ENCODE data around the gene RAVER2.
"Not testable (repeated sequence)": the region's sequence is repeated elsewhere in the genome, so short reads cannot be mapped to it uniquely, and the experiment has no call there.

RAVER2 gene

GRCh38 chr1:64733581-64734286 is 11.1 kb upstream of the RAVER2 start:
- no peak for DNase-seq (ENCODE audit: low spot score)
- Mint-ChIP-seq H3K36me3 (ENCODE audit: low read depth) (no peaks in the 10 kb centered on the region), H3K4me3 (no peak overlapping the region), H3K4me1 (ENCODE audit: low read depth) (no peaks in the 10 kb centered on the region), H3K27ac (no peak overlapping the region), H3K9me3 (no peaks in the 10 kb centered on the region), H3K27me3 (ENCODE audit: low read depth) (peaks cover 2% of the 10 kb centered on the region)

- Mint-ChIP-seq H3K27ac (no peak overlapping the region), H3K9me3 (no peaks in the 10 kb centered on the region), H3K4me1 (ENCODE audit: low read depth) (no peaks in the 10 kb centered on the region), H3K36me3 (ENCODE audit: low read depth) (no peaks in the 10 kb centered on the region), H3K4me3 (no peak overlapping the region), H3K27me3 (ENCODE audit: low read depth) (no peaks in the 10 kb centered on the region)
- no peak for DNase-seq (ENCODE audit: low spot score)
Observed at GRCh38 chr1:64734287-64734652, 10.6 kb upstream of the RAVER2 start.

DNA sequence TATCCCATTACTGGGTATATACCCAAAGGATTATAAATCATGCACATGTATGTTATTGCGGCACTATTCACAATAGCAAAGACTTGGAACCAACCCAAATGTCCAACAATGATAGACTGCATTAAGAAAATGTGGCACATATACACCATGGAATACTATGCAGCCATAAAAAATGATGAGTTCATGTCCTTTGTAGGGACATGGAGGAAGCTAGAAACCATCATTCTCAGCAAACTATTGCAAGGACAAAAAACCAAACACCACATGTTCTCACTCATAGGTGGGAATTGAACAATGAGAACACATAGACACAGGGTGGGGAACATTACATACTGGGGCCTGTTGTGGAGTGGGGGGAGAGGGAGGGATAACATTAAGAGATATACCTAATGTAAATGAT is 4.2 kb upstream of the RAVER2 start:
- not testable (repeated sequence) for H3K4me1 Mint-ChIP-seq (ENCODE audit: low read depth); DNase-seq (ENCODE audit: low spot score); H3K9me3 Mint-ChIP-seq; H3K27ac Mint-ChIP-seq; H3K36me3 Mint-ChIP-seq (ENCODE audit: low read depth); H3K4me3 Mint-ChIP-seq
- peaks cover 26% of the 10 kb centered on the region for H3K27me3 Mint-ChIP-seq (ENCODE audit: low read depth)

- DNase-seq (ENCODE audit: low spot score) = no peak
- Mint-ChIP-seq H3K9me3 (no peaks in the 10 kb centered on the region), H3K36me3 (ENCODE audit: low read depth) (no peaks in the 10 kb centered on the region), H3K4me3 (peak overlapping the region; percentile 62), H3K27me3 (ENCODE audit: low read depth) (peaks cover 35% of the 10 kb centered on the region), H3K27ac (no peak overlapping the region), H3K4me1 (ENCODE audit: low read depth) (peaks cover 8% of the 10 kb centered on the region)
Observed at GRCh38 chr1:64743954-64744491, 852 bp upstream of the RAVER2 start.

DNA sequence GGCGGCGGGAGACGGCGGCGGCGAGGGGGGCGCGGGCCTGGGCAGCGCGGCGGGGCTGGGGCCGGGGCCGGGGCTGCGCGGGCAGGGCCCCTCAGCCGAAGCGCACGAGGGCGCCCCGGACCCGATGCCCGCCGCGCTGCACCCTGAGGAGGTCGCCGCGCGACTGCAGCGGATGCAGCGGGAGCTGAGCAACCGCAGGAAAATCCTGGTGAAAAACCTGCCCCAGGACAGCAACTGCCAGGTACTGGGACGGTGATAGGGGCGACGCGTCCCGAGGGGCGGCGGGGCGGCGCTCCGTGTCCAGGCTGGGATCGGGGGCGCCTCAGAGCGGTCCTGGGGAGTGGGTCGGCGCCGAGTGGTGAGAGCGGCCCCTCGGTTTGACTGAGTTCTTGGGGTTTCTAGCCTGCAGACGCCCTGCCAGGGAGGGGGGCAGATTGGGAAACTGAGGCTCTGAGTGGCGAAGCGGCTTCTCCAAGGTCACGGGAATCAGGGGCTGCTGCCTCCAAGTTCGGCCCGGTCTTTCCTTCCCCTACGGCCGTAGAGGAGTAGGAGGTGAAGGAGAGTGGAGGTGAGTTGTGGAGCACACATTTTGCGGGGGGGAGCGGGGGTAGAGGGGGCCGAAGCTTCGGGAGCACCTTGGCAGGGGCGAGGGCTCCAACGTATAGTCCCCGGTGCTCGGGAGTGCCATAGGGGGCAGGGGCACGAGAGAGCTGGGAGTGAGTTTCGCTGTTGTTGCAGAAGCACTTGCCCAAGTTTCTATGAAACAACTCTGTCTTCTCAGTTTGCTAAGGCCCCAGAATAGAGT is 508 bp downstream of the RAVER2 start:
- Mint-ChIP-seq H3K9me3 (no peaks in the 10 kb centered on the region), H3K4me3 (peak overlapping the region; percentile 74), H3K27me3 (ENCODE audit: low read depth) (peaks cover 35% of the 10 kb centered on the region), H3K36me3 (ENCODE audit: low read depth) (no peaks in the 10 kb centered on the region), H3K4me1 (ENCODE audit: low read depth) (peaks cover 8% of the 10 kb centered on the region), H3K27ac (no peak overlapping the region)
- no peak for DNase-seq (ENCODE audit: low spot score)

DNA sequence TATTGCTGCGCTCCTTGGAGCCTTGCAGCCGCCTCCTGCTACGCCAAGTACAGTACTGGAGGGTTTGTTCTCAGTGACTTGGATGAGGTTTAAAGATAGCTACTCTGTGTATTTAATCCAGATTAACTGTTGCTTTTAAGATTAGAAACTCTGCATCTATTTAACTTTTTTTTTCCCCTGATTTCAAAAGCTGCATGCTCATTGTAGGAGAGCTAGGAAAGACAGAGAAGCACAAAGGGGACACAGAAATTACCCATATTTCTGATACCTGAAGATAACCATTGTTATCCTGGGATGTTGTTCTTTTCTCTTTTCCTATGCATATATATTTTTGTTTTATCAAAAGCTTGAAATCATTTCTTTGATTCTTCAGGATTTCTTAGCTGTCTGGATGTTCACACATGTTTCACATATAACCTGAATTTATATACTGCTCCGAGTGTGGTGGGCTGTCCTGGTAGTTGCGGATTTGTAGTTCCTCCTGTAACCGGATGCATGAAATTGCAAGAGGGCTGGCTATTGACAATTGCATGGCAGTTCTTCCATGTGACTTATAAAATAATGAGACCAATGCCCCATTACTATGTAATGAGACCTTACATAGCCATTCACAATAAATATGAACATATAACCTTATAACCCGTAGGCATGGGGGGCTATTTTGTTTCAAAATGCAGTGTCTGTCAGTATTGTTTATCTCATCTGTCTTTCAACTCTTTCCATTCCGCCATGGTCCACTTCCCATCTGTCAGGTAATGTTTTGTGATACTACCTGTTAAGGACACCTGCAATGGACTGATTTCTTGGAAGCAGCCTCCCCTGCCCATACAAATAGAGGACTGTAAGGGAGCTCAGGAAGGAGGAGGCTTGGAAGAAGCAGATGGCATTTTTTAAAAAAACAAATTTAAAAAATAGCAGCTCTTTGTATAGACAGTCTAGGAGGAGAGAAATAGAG is 1.4 kb downstream of the RAVER2 start:
- no peak overlapping the region for H3K27ac Mint-ChIP-seq
- peak overlapping the region; percentile 74 for H3K4me3 Mint-ChIP-seq
- no peaks in the 10 kb centered on the region for H3K36me3 Mint-ChIP-seq (ENCODE audit: low read depth)
- H3K4me1 Mint-ChIP-seq (ENCODE audit: low read depth) = peaks cover 8% of the 10 kb centered on the region
- no peaks in the 10 kb centered on the region for H3K9me3 Mint-ChIP-seq
- DNase-seq (ENCODE audit: low spot score) = no peak
- H3K27me3 Mint-ChIP-seq (ENCODE audit: low read depth) = peaks cover 38% of the 10 kb centered on the region

- Mint-ChIP-seq H3K4me3 (no peak overlapping the region), H3K27me3 (ENCODE audit: low read depth) (peaks cover 34% of the 10 kb centered on the region), H3K27ac (no peak overlapping the region), H3K9me3 (no peaks in the 10 kb centered on the region), H3K36me3 (ENCODE audit: low read depth) (no peaks in the 10 kb centered on the region), H3K4me1 (ENCODE audit: low read depth) (peaks cover 8% of the 10 kb centered on the region)
- DNase-seq (ENCODE audit: low spot score) = no peak
Observed at GRCh38 chr1:64748222-64748621, 3.3 kb downstream of the RAVER2 start.

GRCh38 chr1:64748706-64749105 is 3.8 kb downstream of the RAVER2 start:
- peaks cover 29% of the 10 kb centered on the region for H3K27me3 Mint-ChIP-seq (ENCODE audit: low read depth)
- no peaks in the 10 kb centered on the region for H3K9me3 Mint-ChIP-seq
- no peaks in the 10 kb centered on the region for H3K36me3 Mint-ChIP-seq (ENCODE audit: low read depth)
- peaks cover 8% of the 10 kb centered on the region for H3K4me1 Mint-ChIP-seq (ENCODE audit: low read depth)
- no peak for DNase-seq (ENCODE audit: low spot score)
- H3K27ac Mint-ChIP-seq = no peak overlapping the region
- H3K4me3 Mint-ChIP-seq = no peak overlapping the region

DNA sequence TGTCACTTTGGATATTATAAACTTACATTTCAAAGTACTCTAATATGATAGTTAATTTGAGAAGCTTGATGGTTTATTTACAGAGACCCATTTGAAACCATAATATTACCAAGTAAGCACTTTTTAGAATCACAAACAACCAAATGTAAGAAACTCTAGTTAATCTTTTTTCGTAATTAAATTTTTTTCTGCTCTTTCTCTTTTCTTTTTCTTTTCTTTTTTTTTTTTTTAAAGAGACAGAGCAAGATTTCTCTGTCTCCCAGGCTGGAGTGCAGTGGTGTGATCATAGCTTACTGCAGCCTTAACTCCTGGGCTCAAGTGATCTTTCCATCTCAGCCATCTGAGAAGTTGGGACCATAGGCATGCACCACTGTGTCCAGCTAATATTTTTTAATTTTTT is 5.2 kb downstream of the RAVER2 start:
- Mint-ChIP-seq H3K4me1 (ENCODE audit: low read depth) (peaks cover 3% of the 10 kb centered on the region), H3K27ac (no peak overlapping the region), H3K27me3 (ENCODE audit: low read depth) (peaks cover 23% of the 10 kb centered on the region), H3K9me3 (no peaks in the 10 kb centered on the region), H3K36me3 (ENCODE audit: low read depth) (no peaks in the 10 kb centered on the region), H3K4me3 (no peak overlapping the region)
- DNase-seq (ENCODE audit: low spot score) = no peak

DNA sequence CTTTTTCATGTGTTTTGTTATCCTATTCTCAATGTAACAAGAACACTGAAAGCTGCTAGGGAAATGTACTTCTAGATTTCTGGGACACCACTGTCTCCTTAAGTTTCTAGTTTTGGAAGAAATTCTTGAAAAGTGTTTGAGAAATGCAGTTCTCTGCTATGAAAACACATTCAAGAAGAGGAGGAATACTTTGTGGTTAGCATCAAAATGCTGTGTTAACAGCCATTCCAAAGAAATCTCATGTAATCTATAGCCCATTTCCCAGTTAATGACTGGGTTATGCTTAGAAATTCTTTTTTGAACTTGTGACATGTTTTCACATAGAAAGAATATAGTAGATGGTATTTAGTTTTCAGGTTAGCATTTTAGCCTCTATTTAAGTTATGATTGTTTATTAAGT is 6.0 kb downstream of the RAVER2 start:
- no peak for DNase-seq (ENCODE audit: low spot score)
- H3K9me3 Mint-ChIP-seq = no peaks in the 10 kb centered on the region

DNA sequence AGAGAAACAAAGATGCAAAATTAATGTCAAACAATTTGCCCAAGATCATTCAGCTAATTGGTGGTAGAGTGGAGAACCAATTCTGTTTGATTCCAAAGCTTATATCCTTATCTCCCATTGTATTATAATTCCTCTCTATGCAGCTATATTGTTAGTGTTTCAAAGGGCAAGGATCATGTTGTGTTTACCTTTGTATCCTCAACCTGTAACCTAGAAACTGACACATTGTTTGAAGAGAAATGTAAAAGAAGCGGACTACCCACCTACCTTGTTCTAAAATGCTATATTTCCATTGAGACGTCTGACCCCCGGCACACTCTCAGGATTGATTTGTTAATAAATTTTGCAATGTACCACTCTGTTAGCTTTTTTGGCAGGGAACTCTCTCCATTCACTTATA is 9.3 kb downstream of the RAVER2 start:
- no peak for DNase-seq (ENCODE audit: low spot score)
- no peaks in the 10 kb centered on the region for H3K9me3 Mint-ChIP-seq
- H3K27ac Mint-ChIP-seq = no peak overlapping the region
- H3K4me3 Mint-ChIP-seq = no peak overlapping the region
- no peaks in the 10 kb centered on the region for H3K4me1 Mint-ChIP-seq (ENCODE audit: low read depth)
- H3K36me3 Mint-ChIP-seq (ENCODE audit: low read depth) = no peaks in the 10 kb centered on the region
- H3K27me3 Mint-ChIP-seq (ENCODE audit: low read depth) = peaks cover 9% of the 10 kb centered on the region

More for the DNA sequence above, 6.0 kb downstream of the RAVER2 start:
- Mint-ChIP-seq H3K36me3 (ENCODE audit: low read depth) (no peaks in the 10 kb centered on the region), H3K4me1 (ENCODE audit: low read depth) (peaks cover 2% of the 10 kb centered on the region), H3K4me3 (no peak overlapping the region), H3K27me3 (ENCODE audit: low read depth) (peaks cover 17% of the 10 kb centered on the region), H3K27ac (no peak overlapping the region)

DNA sequence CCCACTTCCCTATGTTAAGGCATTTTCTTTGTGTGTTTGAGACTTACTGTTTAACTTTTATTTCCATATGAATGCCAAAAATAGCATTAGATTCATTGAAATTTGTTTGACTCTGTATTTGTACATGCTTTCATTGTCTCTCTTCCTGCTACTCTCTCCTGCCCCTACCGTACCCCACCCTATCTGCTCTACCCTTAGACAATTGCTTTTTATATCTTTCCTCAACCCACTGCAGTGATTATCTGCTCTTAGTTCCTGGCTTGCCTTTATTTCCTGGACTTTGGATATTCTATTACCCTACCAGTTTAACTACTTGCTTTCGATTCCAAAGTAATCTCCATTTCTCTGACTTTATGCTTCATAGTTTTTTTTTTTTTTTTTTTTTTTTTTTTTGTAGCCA is 10.5 kb downstream of the RAVER2 start:
- no peaks in the 10 kb centered on the region for H3K4me1 Mint-ChIP-seq (ENCODE audit: low read depth)
- no peaks in the 10 kb centered on the region for H3K36me3 Mint-ChIP-seq (ENCODE audit: low read depth)
- H3K27me3 Mint-ChIP-seq (ENCODE audit: low read depth) = peaks cover 6% of the 10 kb centered on the region
- H3K27ac Mint-ChIP-seq = no peak overlapping the region
- no peak overlapping the region for H3K4me3 Mint-ChIP-seq
- H3K9me3 Mint-ChIP-seq = no peaks in the 10 kb centered on the region
- no peak for DNase-seq (ENCODE audit: low spot score)

DNA sequence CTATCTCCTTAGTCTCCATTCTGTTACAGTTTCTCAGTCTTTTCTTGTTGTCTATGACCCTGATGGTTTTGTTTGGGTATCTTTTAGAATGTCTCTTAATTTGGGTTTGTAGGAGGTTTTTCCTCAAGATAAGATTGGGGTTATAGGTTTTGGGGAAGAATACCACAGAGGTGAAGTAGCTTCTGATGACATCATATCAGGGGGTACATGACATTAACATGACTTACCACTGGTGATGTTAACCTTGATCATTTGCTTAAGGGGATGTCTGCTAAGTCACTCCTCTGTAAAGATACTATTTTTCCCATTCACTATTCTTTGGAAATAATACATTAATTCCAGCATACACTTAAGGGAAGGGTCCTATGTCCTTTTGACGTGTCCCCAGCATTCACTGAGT is 11.9 kb downstream of the RAVER2 start:
- no peaks in the 10 kb centered on the region for H3K36me3 Mint-ChIP-seq (ENCODE audit: low read depth)
- H3K4me1 Mint-ChIP-seq (ENCODE audit: low read depth) = no peaks in the 10 kb centered on the region
- no peak for DNase-seq (ENCODE audit: low spot score)
- H3K27me3 Mint-ChIP-seq (ENCODE audit: low read depth) = peaks cover 3% of the 10 kb centered on the region
- H3K9me3 Mint-ChIP-seq = no peaks in the 10 kb centered on the region
- no peak overlapping the region for H3K4me3 Mint-ChIP-seq
- H3K27ac Mint-ChIP-seq = no peak overlapping the region

- no peak overlapping the region for H3K27ac Mint-ChIP-seq
- no peak for DNase-seq (ENCODE audit: low spot score)
- H3K4me3 Mint-ChIP-seq = no peak overlapping the region
- peaks cover 3% of the 10 kb centered on the region for H3K27me3 Mint-ChIP-seq (ENCODE audit: low read depth)
- H3K4me1 Mint-ChIP-seq (ENCODE audit: low read depth) = no peaks in the 10 kb centered on the region
- H3K9me3 Mint-ChIP-seq = no peaks in the 10 kb centered on the region
- no peaks in the 10 kb centered on the region for H3K36me3 Mint-ChIP-seq (ENCODE audit: low read depth)
Observed at GRCh38 chr1:64757213-64757612, 12.3 kb downstream of the RAVER2 start.

Data from T-helper 2 cell treated with Interferon-gamma antibody and Interleukin-4, amounts not matched to agents 5 μg/mL and 100 μg/mL, for 36 hours (primary cell).